Right ventricle myocardium superior (tissue), 1 donor: ENCODE data around the gene ATP2C2. TPM values are rescaled to one million over a fixed set of nuclear protein-coding genes. Genes with fewer than 3 reads are reported as not detected.
"Not testable (repeated sequence)": the region's sequence is repeated elsewhere in the genome, so short reads cannot be mapped to it uniquely, and the experiment has no call there.

Source experiments
- ATAC-seq: fragments of 200-7000 bp; cut with Tn5 transposase; one replicate; pipeline ENCODE4 v1.9.1; 2020; ENCODE audit warnings: mild to moderate bottlenecking; ENCODE audit not compliant: poor library complexity
- DNase-seq: peaks from one replicate; pipeline ENCODE4 v3.0.0-alpha.2; 2020
- intact Hi-C: fragments of 100-400 bp; cut with DNase I; formaldehyde crosslinking; loops from one replicate; pipeline ENCODE4 v1.11.2; 2022
- total RNA-seq: library from RNA; stranded (reverse); fragmentation: NEBNext Ultra II Directional; extraction: Animal tissue kit (Norgen Biotek cat#: 25700); gene quantifications from one replicate; pipeline ENCODE4 v1.2.1, GENCODE V29; 2021
- donor health status: DM: no; HTN: yes; CAD: no; lungs with severe emphysema.

The ATP2C2 gene
- total RNA-seq, 1 donor from 2014 or later: not detected

DNA sequence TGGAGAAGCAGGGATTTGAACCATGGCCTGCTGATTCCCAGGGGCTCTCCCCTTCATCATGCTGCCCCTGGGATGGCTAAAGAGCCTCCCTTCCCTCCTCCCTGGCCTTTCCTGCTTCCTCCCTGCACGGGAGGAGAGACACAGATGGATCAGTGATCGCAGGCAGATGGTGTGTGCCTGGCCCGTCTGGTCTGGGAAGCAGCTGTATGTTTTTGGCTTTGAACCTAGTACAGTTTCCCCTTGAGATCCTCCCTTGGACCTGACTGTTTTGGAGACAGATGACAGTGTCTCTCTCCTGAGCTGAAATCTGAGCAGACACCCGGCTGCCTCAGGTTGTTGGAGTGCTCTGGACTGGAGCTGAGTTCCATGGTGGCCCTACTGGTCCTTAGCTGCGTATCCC is 29.0 kb upstream of the ATP2C2 start:
- DNase-seq (no peak), ATAC-seq (no peak)
- intact Hi-C loops: no loop called here

DNA sequence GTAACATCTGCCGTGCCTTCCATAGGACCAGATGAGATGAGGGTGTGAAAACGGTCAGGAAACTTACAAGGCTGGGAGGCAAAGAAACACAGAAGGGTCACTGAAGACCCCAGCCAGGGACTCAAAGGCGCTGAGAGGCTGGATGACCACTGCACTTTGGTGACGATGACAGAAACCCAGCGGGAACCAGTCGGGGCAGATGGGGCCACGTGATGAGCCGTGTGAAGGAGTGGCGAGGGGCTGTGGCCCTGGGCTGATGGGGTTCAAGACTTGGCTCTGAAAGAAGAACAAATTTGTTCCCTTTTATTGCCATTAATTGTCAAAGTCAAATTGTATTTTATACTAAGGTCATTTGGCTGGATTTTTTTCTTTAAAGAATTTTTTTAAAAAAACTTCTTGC is 28.6 kb upstream of the ATP2C2 start:
- intact Hi-C loops: no loop called here
- no peak for ATAC-seq
- no peak for DNase-seq

DNA sequence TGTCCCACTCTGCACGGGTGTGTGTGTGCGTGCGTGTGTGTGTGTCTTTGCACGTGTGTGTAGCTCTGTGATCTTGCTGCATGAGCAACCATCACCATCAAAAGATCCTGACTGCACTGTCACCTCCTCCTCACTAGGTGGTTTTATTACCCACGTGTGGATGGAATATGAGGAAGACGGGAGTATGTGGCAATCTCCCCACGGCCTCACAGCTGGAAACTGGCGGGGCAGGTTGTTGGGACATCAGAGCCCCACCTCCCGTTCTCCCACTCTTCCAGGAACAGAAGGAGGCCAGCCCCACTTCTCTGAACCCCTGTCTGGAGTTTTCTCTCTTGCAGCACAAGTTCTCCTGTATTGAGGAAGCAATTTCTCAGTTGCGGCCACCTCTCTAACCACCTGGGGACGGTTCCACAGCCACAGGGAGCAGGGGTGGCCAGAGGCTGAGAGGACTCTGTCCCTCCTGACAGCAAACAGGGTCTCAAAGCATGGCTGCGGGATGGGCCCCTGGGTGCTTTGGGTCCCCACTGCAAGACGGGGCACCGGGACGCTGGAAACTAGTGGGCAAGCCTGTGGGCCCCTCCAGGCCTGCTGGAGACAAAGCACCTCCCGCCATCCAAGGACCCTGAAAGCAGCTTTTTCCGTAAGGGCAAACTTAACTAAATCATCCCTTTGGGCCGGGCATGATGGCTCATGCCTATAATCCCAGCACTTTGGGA is 27.9 kb upstream of the ATP2C2 start:
- intact Hi-C loops: no loop called here
- ATAC-seq: no peak
- DNase-seq: no peak

DNA sequence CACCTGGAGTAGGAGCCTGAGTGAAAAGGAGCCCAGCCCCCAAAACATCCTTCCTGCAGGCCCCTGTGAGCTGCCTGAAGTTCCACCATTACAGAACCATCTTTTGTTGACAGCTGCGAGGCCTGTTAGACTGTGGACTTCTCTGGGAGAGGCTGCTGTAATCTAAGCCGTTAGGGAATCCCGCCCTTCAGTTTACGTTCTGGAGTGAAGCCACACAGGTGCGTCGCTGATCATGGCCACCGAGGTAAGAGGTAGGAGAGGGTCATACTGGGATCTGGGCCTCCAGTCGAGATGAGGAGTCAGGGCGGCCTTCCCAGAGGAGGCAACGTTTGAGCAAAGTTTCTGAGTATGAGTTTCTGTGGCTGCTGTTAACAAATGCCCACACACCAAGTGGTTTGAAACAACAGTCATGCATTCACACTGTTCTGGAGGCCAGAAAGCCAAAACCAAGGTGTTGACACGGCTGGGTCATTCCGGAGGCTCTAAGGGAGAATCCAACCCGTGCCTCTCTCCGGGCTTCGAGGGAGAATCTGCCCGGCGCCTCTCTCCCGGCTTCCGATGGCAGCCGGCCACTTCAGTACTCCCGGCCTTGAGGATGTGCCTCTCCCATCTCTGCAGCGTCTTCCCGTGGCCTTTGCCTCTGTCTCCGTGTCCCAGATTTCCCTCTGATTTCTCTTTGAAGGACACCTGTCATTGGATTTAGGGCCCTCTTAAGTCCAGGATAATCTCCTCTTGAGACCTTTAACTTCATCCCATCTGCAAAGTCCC is 26.6 kb upstream of the ATP2C2 start:
- intact Hi-C loops: no loop called here
- no peak for ATAC-seq
- DNase-seq: no peak

GRCh38 chr16:84343800-84344199 is 24.5 kb upstream of the ATP2C2 start:
- DNase-seq, intact Hi-C loops, ATAC-seq: not testable (repeated sequence)

- no peak for DNase-seq
- intact Hi-C loops: no loop called here
- no peak for ATAC-seq
Observed at GRCh38 chr16:84344781-84345180, 23.6 kb upstream of the ATP2C2 start.

DNA sequence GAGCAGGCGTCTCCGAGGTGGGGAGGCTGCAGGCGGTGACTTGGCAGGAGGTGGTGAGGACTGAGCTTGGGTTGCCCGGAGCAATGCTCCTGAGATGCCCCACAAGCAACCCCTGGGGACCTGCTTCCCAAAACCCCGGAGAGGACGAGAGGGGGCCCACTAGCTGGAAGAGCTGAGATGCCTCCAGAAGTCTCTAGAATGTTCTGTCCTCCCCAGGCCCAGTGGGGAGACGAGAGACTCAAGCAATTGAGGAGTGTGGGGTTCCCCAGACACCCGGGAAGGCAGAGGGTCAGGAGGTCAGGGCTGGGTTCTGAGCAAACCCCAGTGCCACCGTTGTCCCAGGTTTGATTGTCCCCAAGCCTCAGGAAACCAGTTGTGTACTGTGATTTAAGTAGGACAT is 21.2 kb upstream of the ATP2C2 start:
- DNase-seq (no peak), ATAC-seq (no peak)
- intact Hi-C loops: no loop called here

GRCh38 chr16:84348386-84348888 is 19.9 kb upstream of the ATP2C2 start:
- ATAC-seq (no peak), DNase-seq (no peak)
- intact Hi-C loops: no loop called here

DNA sequence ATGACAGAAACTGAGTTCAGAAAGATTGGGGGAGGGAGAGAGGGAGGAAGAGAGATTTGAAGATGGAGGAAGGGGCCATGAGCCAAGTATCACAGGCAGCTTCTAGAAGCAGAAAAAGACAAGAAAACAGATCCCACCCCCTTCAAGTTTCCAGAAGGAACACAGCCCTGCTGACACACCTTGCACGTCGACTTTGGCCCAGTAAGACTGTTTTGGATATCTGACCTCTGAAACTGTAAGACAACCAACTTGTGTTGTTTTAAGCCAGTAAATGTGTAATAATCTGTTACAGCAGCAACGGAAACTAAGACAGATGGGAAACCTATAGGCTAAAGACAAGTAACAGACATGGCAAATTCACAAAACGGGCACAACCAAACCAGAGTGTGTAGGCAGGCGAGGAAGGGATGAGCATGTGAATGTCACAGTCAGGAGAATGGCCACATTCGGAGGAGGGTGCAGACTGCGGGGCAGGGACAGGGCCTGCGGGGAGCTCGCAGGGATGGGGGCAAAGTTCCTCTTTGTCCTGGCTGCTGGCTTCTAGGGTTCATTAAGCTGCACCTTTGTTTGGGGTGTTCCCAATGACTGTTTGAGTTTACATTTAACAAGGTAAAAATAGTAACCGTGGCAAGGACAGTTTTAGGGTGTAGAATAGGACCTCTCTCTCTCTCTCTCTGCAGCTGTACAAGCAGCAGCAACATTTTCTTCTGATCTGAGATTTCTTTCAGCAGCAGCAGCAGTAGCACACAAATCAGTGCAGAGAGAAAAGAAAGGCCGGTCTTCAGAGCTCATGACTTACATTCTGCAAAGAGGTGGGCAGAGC is 18.3 kb upstream of the ATP2C2 start:
- ATAC-seq (no peak), DNase-seq (no peak)
- intact Hi-C loops: no loop called here

DNA sequence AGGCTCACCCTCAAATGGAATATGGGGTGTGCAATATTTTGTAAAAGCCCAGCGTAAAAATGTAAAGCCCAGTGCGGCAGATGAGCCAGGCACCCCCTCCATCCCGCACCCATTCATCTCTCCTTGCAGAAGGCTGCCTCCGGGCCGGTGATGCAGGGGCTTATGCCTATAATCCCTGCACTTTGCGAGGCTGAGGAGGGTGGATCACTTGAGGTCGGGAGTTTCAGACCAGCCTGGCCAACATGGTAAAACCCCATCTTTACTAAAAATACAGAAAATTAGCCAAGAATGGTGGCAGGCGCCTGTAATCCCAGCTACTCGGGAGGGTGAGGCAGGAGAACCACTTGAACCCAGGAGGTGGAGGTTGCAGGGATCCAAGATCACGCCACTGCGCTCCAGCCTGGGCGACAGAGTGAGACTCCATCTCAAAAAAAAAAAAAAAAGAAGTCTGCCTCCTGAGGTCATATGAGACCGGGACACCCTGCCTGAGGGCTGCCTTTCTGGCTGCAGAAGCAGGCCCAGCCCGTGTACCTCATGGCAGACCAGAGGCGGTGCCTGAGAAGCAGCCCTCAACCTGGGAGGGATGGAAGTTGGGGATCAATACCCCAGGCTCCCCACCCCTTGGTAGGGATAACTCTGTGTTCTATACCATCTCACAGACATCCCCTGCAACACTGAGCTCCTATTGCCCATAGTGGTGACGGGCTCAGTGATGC is 17.5 kb upstream of the ATP2C2 start:
- no peak for ATAC-seq
- intact Hi-C loops: no loop called here
- DNase-seq: no peak

- no peak for DNase-seq
- intact Hi-C loops: no loop called here
- no peak for ATAC-seq
Observed at GRCh38 chr16:84351630-84352029, 16.7 kb upstream of the ATP2C2 start.

- DNase-seq: no peak
- intact Hi-C loops: no loop called here
- ATAC-seq: no peak
Observed at GRCh38 chr16:84354306-84354705, 14.0 kb upstream of the ATP2C2 start.

GRCh38 chr16:84355149-84355548 is 13.2 kb upstream of the ATP2C2 start:
- DNase-seq: no peak
- ATAC-seq: no peak
- intact Hi-C loops: no loop called here

DNA sequence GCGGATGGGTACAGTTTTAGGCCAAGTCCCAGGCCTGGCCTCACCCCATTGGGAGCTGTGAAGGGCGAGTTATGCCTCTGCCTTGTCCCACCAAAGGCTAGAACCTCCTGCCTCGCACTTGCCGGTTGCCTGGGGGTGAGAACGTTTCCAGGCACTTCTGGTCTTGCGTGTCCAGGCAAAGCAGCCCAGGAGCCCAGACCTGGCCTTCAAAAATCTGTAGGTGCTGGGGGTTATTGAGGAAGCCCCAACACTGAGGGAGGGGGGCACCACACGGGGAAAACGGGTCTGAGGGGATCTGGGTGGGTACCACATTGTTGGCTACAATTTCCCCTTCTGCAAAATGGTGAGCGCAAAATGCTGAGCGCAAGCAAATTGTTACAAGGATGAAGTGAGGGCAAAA is 12.2 kb upstream of the ATP2C2 start:
- intact Hi-C loops: no loop called here
- ATAC-seq (no peak), DNase-seq (no peak)

DNA sequence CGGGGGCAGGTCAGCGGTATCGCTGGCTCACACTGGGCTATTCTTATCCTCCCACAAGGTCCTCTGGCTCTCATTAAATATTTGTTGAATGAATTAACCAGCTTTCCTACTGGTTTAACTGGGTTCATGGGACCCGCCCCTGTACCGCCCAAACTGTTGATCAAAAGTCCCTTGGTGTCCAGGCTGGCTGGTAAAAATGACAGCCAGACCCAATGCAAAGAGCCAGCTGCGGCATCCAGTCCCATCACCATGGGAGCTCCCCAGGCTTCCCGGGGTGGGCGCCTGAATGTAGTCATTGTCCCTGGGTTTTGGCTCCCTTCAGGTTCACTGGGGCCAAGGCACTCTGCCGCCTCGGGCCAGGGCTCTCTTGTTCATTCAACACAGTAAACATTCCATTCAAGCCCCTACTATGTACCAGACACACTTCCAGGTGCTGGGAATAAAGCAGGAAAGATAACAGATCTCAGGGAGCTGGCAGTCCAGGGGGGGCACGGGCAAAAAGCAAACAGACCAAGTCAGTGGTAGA is 11.7 kb upstream of the ATP2C2 start:
- ATAC-seq (no peak), DNase-seq (no peak)
- intact Hi-C loops: no loop called here

- DNase-seq: no peak
- intact Hi-C loops: no loop called here
- no peak for ATAC-seq
Observed at GRCh38 chr16:84357191-84357651, 11.1 kb upstream of the ATP2C2 start.

GRCh38 chr16:84358601-84359295 is 9.6 kb upstream of the ATP2C2 start:
- intact Hi-C loops: no loop called here
- ATAC-seq (no peak), DNase-seq (no peak)

DNA sequence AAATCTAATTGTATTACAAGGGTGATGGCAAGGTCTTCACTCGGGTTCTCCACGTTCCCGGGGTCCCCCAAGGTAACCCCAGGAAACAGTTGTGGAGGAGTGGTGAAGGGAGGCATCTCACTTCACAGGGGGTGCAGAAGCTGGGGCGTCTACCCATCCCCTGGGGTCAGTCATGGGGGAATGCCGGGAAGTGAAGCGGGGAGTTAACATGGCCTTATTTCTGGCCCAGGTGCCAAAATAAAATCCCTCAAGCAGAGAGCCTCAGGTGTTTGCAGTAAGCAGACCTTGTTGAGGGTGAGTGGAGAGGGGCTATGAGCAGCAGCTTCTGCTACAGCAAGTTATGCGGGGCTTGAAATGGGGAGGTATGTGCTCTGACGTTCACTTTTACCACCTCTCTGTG is 9.0 kb upstream of the ATP2C2 start:
- no peak for DNase-seq
- no peak for ATAC-seq
- intact Hi-C loops: no loop called here
